Effector memory CD8-positive, alpha-beta T cell (primary cell): ENCODE data around the gene PLA2G4A.
A peak's percentile ranks its signal among the peaks of the same experiment; 100 is the strongest.

Experiments used
- ATAC-seq: fragments of 150-1000 bp; cut with Tn5 transposase; replicated peaks from 2 replicates; pipeline ENCODE4 v1.10.0; 2021; ENCODE audit warnings: mild to moderate bottlenecking, moderate library complexity
- DNase-seq, 3 experiments: peaks; one replicate each; pipeline ENCODE4 v3.0.0; 2021
- H3K27ac Mint-ChIP-seq, 2 donors: one replicate each; pipeline ENCODE4 v1.8.0; 2022; ENCODE audit warnings: mild to moderate bottlenecking in 2 of 2, mixed read lengths in 2 of 2, moderate library complexity in 2 of 2
- H3K27me3 Mint-ChIP-seq, 2 donors: one replicate each; pipeline ENCODE4 v1.8.0; 2022; ENCODE audit warnings: mixed read lengths in 2 of 2
- H3K36me3 Mint-ChIP-seq: one replicate; pipeline ENCODE4 v1.8.0; 2022; ENCODE audit warnings: mild to moderate bottlenecking, moderate library complexity, mixed read lengths; ENCODE audit not compliant: insufficient read depth
- H3K4me1 Mint-ChIP-seq, 2 donors: one replicate each; pipeline ENCODE4 v1.8.0; 2022; ENCODE audit warnings: low read depth in 2 of 2, mixed read lengths in 2 of 2
- H3K4me3 Mint-ChIP-seq, 2 donors: one replicate each; pipeline ENCODE4 v1.8.0; 2022; ENCODE audit warnings: mild to moderate bottlenecking in 2 of 2, mixed read lengths in 2 of 2, moderate library complexity in 2 of 2
- H3K9me3 Mint-ChIP-seq, 2 donors: one replicate each; pipeline ENCODE4 v1.8.0; 2022; ENCODE audit warnings: mixed read lengths in 2 of 2
- total RNA-seq, 9 experiments: gene quantifications; one replicate each; lab custom pipeline; 2026; lab: John Stamatoyannopoulos, UW

The PLA2G4A gene
- 0 to 9.6 (median 0) reads per million in 9 experiments for total RNA-seq

GRCh38 chr1:186828611-186829454 is at the start of gene PLA2G4A:
Gene PLA2G4A (plus strand): TSS chr1:186828949. CDS start chr1:186854355, 25,406 bp downstream.
- no peaks in the 10 kb centered on the region for H3K27me3 Mint-ChIP-seq
- H3K9me3 Mint-ChIP-seq = peaks cover 2% of the 10 kb centered on the region in 2 donors
- no peak for DNase-seq
- no peaks in the 10 kb centered on the region for H3K36me3 Mint-ChIP-seq
- peaks cover 0 to 5% of the 10 kb centered on the region in 2 donors for H3K4me1 Mint-ChIP-seq
- ATAC-seq = no peak
- H3K4me3 Mint-ChIP-seq = peak within 1 kb of the TSS; percentile 59 to 65
- H3K27ac Mint-ChIP-seq = no peak within 1 kb of the TSS

- Mint-ChIP-seq H3K36me3 (no peaks in the 10 kb centered on the region), H3K4me3 (no peak overlapping the region), H3K27ac (no peak overlapping the region), H3K9me3 (peaks cover 3 to 6% of the 10 kb centered on the region in 2 donors), H3K27me3 (no peaks in the 10 kb centered on the region), H3K4me1 (no peaks in the 10 kb centered on the region)
- DNase-seq = no peak
- no peak for ATAC-seq
Measured at GRCh38 chr1:186780076-186780475, 48.7 kb upstream of the PLA2G4A start.

GRCh38 chr1:186781730-186782129 is 47.0 kb upstream of the PLA2G4A start:
- no peak for ATAC-seq
- H3K27ac Mint-ChIP-seq = no peak overlapping the region

GRCh38 chr1:186782791-186783190 is 46.0 kb upstream of the PLA2G4A start:
- ATAC-seq (no peak), DNase-seq (no peak)
- Mint-ChIP-seq H3K4me1 (no peaks in the 10 kb centered on the region), H3K27me3 (no peaks in the 10 kb centered on the region), H3K36me3 (no peaks in the 10 kb centered on the region), H3K4me3 (no peak overlapping the region), H3K27ac (no peak overlapping the region), H3K9me3 (peaks cover 0 to under 1% of the 10 kb centered on the region in 2 donors)

More at GRCh38 chr1:186781730-186782129, 47.0 kb upstream of the PLA2G4A start:
- H3K27me3 Mint-ChIP-seq = no peaks in the 10 kb centered on the region
- peaks cover 0 to 2% of the 10 kb centered on the region in 2 donors for H3K9me3 Mint-ChIP-seq
- H3K4me1 Mint-ChIP-seq = no peaks in the 10 kb centered on the region
- no peak for DNase-seq
- no peak overlapping the region for H3K4me3 Mint-ChIP-seq
- no peaks in the 10 kb centered on the region for H3K36me3 Mint-ChIP-seq

- Mint-ChIP-seq H3K9me3 (no peaks in the 10 kb centered on the region), H3K4me3 (no peak overlapping the region), H3K36me3 (no peaks in the 10 kb centered on the region), H3K4me1 (no peaks in the 10 kb centered on the region), H3K27me3 (no peaks in the 10 kb centered on the region), H3K27ac (no peak overlapping the region)
- DNase-seq = no peak
- ATAC-seq = no peak
Measured at GRCh38 chr1:186783193-186783592, 45.6 kb upstream of the PLA2G4A start.

GRCh38 chr1:186785503-186785902 is 43.2 kb upstream of the PLA2G4A start:
- no peaks in the 10 kb centered on the region for H3K4me1 Mint-ChIP-seq
- no peak overlapping the region for H3K27ac Mint-ChIP-seq
- H3K27me3 Mint-ChIP-seq = no peaks in the 10 kb centered on the region
- H3K9me3 Mint-ChIP-seq = peaks cover 0 to 1% of the 10 kb centered on the region in 2 donors
- DNase-seq (no peak), ATAC-seq (no peak)
- no peak overlapping the region for H3K4me3 Mint-ChIP-seq
- H3K36me3 Mint-ChIP-seq = no peaks in the 10 kb centered on the region

GRCh38 chr1:186790101-186790500 is 38.6 kb upstream of the PLA2G4A start:
- ATAC-seq = no peak
- no peak for DNase-seq
- H3K4me1 Mint-ChIP-seq = no peaks in the 10 kb centered on the region
- H3K27me3 Mint-ChIP-seq = no peaks in the 10 kb centered on the region
- no peak overlapping the region for H3K27ac Mint-ChIP-seq
- peaks cover 0 to 3% of the 10 kb centered on the region in 2 donors for H3K9me3 Mint-ChIP-seq
- no peak overlapping the region for H3K4me3 Mint-ChIP-seq
- no peaks in the 10 kb centered on the region for H3K36me3 Mint-ChIP-seq

- peaks cover 0 to 6% of the 10 kb centered on the region in 2 donors for H3K9me3 Mint-ChIP-seq
- ATAC-seq (no peak), DNase-seq (no peak)
- H3K4me3 Mint-ChIP-seq = no peak overlapping the region
- H3K4me1 Mint-ChIP-seq = no peaks in the 10 kb centered on the region
- no peak overlapping the region for H3K27ac Mint-ChIP-seq
- H3K36me3 Mint-ChIP-seq = no peaks in the 10 kb centered on the region
- H3K27me3 Mint-ChIP-seq = no peaks in the 10 kb centered on the region
Measured at GRCh38 chr1:186792870-186793581, 35.7 kb upstream of the PLA2G4A start.

GRCh38 chr1:186793582-186793927 is 35.2 kb upstream of the PLA2G4A start:
- no peak overlapping the region for H3K4me3 Mint-ChIP-seq
- peaks cover 0 to 6% of the 10 kb centered on the region in 2 donors for H3K9me3 Mint-ChIP-seq
- no peaks in the 10 kb centered on the region for H3K4me1 Mint-ChIP-seq
- no peaks in the 10 kb centered on the region for H3K27me3 Mint-ChIP-seq
- no peak for ATAC-seq
- no peak overlapping the region for H3K27ac Mint-ChIP-seq
- DNase-seq = no peak
- H3K36me3 Mint-ChIP-seq = no peaks in the 10 kb centered on the region

GRCh38 chr1:186798960-186799688 is 29.6 kb upstream of the PLA2G4A start:
- no peak for ATAC-seq
- Mint-ChIP-seq H3K9me3 (peaks cover 0 to 3% of the 10 kb centered on the region in 2 donors), H3K27me3 (no peaks in the 10 kb centered on the region), H3K4me1 (no peaks in the 10 kb centered on the region), H3K27ac (no peak overlapping the region), H3K36me3 (no peaks in the 10 kb centered on the region), H3K4me3 (no peak overlapping the region)
- no peak for DNase-seq

GRCh38 chr1:186799689-186800054 is 29.1 kb upstream of the PLA2G4A start:
- no peak overlapping the region for H3K4me3 Mint-ChIP-seq
- peaks cover 0 to 3% of the 10 kb centered on the region in 2 donors for H3K9me3 Mint-ChIP-seq
- no peak overlapping the region for H3K27ac Mint-ChIP-seq
- no peaks in the 10 kb centered on the region for H3K36me3 Mint-ChIP-seq
- no peaks in the 10 kb centered on the region for H3K4me1 Mint-ChIP-seq
- H3K27me3 Mint-ChIP-seq = no peaks in the 10 kb centered on the region
- ATAC-seq = no peak
- no peak for DNase-seq

- Mint-ChIP-seq H3K27ac (no peak overlapping the region), H3K36me3 (no peaks in the 10 kb centered on the region), H3K27me3 (no peaks in the 10 kb centered on the region), H3K9me3 (peaks cover 0 to 3% of the 10 kb centered on the region in 2 donors), H3K4me3 (no peak overlapping the region), H3K4me1 (no peaks in the 10 kb centered on the region)
- ATAC-seq = no peak
- no peak for DNase-seq
Measured at GRCh38 chr1:186802388-186802787, 26.4 kb upstream of the PLA2G4A start.

- Mint-ChIP-seq H3K27ac (no peak overlapping the region), H3K36me3 (no peaks in the 10 kb centered on the region), H3K9me3 (no peaks in the 10 kb centered on the region), H3K4me3 (no peak overlapping the region), H3K4me1 (no peaks in the 10 kb centered on the region), H3K27me3 (no peaks in the 10 kb centered on the region)
- ATAC-seq = no peak
- DNase-seq = no peak
Measured at GRCh38 chr1:186804679-186805078, 24.1 kb upstream of the PLA2G4A start.
